OCI-LY7 (cell line): ENCODE results near the gene PAWR. TPM values are rescaled to one million over a fixed set of nuclear protein-coding genes. Genes with fewer than 3 reads are reported as not detected.

Experiments used
- BruUV-seq: library from RNA; stranded (reverse); fragments of 400-500 nt; replicated peaks from 2 replicates; lab custom pipeline; 2021; lab: Mats Ljungman, UMichigan
- CTCF ChIA-PET: fragments of 300-600 bp; sonication (Branson Sonifier 250); formaldehyde crosslinking; loops from one replicate; lab custom pipeline; 2022; ENCODE audit warnings: antibody characterized with exemption; ENCODE audit not compliant: unreplicated experiment; lab: Charles Lee
- POLR2A ChIA-PET: fragments of 300-600 bp; sonication (Branson Sonifier 250); formaldehyde crosslinking; loops from one replicate; lab custom pipeline; 2022; ENCODE audit warnings: antibody characterized with exemption; lab: Charles Lee
- DNase-seq: peaks from one replicate; pipeline ENCODE4 v3.0.0-alpha.2; 2015; ENCODE audit warnings: low spot score
- H2AFZ ChIP-seq: fragments of 200-600 bp; sonication (generic), shearing (Covaris generic); 2 replicates; pipeline ENCODE4 v1.6.1; 2014; ENCODE audit warnings: mild to moderate bottlenecking, antibody characterized with exemption, low read length, moderate library complexity
- H3K27ac ChIP-seq: fragments of 200-600 bp; sonication (generic); 2 replicates; pipeline ENCODE4 v1.5.1; 2014; ENCODE audit warnings: mixed run types, low read depth, mild to moderate bottlenecking, moderate library complexity, low read length, inconsistent platforms; ENCODE audit not compliant: poor library complexity, severe bottlenecking
- H3K36me3 ChIP-seq: fragments of 200-600 bp; sonication (generic); 2 replicates; pipeline ENCODE4 v1.6.1; 2014; ENCODE audit warnings: mild to moderate bottlenecking, antibody characterized with exemption, low read length, moderate library complexity, mixed read lengths; ENCODE audit not compliant: insufficient read depth
- H3K4me1 ChIP-seq: fragments of 200-600 bp; sonication (generic); 2 replicates; pipeline ENCODE4 v1.5.1; 2014; ENCODE audit warnings: mild to moderate bottlenecking, low read length; ENCODE audit not compliant: insufficient read depth, poor library complexity, severe bottlenecking
- H3K4me2 ChIP-seq: fragments of 200-600 bp; sonication (generic); 2 replicates; pipeline ENCODE4 v1.6.1; 2014; ENCODE audit warnings: mild to moderate bottlenecking, low read length
- H3K4me3 ChIP-seq: fragments of 200-600 bp; sonication (generic); 2 replicates; pipeline ENCODE4 v1.5.1; 2014; ENCODE audit warnings: mild to moderate bottlenecking, low read depth, low read length; ENCODE audit not compliant: poor library complexity, severe bottlenecking
- H3K79me2 ChIP-seq: fragments of 200-600 bp; sonication (generic); 2 replicates; pipeline ENCODE4 v1.6.1; 2016; ENCODE audit warnings: low read depth, mild to moderate bottlenecking, low read length, moderate library complexity, mixed read lengths; ENCODE audit not compliant: insufficient read depth
- H3K9me2 ChIP-seq: fragments of 200-600 bp; sonication (generic); 2 replicates; pipeline ENCODE4 v1.6.1; 2016; ENCODE audit warnings: mild to moderate bottlenecking, low read length, mixed read lengths; ENCODE audit not compliant: insufficient read depth
- H3K9me3 ChIP-seq: fragments of 200-600 bp; sonication (generic); 2 replicates; pipeline ENCODE4 v1.6.1; 2014; ENCODE audit warnings: mild to moderate bottlenecking, mixed run types, low read length, mixed read lengths
- H4K20me1 ChIP-seq: fragments of 200-600 bp; sonication (generic); 2 replicates; pipeline ENCODE4 v1.6.1; 2014; ENCODE audit warnings: mild to moderate bottlenecking, antibody characterized with exemption, low read length, moderate library complexity, mixed read lengths; ENCODE audit not compliant: insufficient read depth
- CTCF ChIP-seq: fragments of 200-600 bp; sonication (generic); conservative IDR thresholded peaks from 2 replicates; pipeline ENCODE4 v1.5.1; 2014; ENCODE audit warnings: mild to moderate bottlenecking, antibody characterized with exemption, low read length, moderate library complexity, mixed read lengths
- EZH2phosphoT487 ChIP-seq: fragments of 200-600 bp; sonication (generic); IDR thresholded peaks from 2 replicates; pipeline ENCODE4 v1.6.1; 2018; ENCODE audit warnings: low read depth, borderline replicate concordance, mild to moderate bottlenecking, mixed run types, antibody characterized with exemption, low read length, moderate library complexity, mixed read lengths
- intact Hi-C: fragments of 100-400 bp; cut with micrococcal nuclease; formaldehyde crosslinking; loops from one replicate; pipeline ENCODE4 v1.10.0; 2022; ENCODE audit not compliant: unreplicated experiment
- total RNA-seq, 2 experiments: library from RNA; depleted of rRNA in 1 of 2; stranded (reverse); fragments of >200 nt in 1 of 2; shearing (Covaris generic) in 1 of 2; gene quantifications; 2 replicates each; pipeline ENCODE4 v1.2.3, GENCODE V29; 2014 to 2022

The PAWR gene
- total RNA-seq, 2 experiments from 2014 or later, result 107 to 186 TPM

GRCh38 chr12:79601908-79602307, 88.9 kb downstream of the PAWR start:
- H3K4me1 ChIP-seq, result no peaks in the 10 kb centered on the region
- H3K4me3 ChIP-seq, result no peak overlapping the region
- H3K27ac ChIP-seq, result no peak overlapping the region
- POLR2A ChIA-PET, result interaction anchor here (0.6 to 1.3 kb wide), 3 partner anchors 9 to 49 kb away, joined by 3 to 5 read pairs (median 4); no protein-coding TSS in a partner anchor
- H3K4me2 ChIP-seq, result no peak overlapping the region
- CTCF ChIA-PET, result no interaction called here
- H3K36me3 ChIP-seq, result peaks cover 25% of the 10 kb centered on the region
- DNase-seq, result no peak
- no TSS peak for BruUV-seq
- no peaks in the 10 kb centered on the region; the same call in 1 of the 2 replicates for H4K20me1 ChIP-seq
- intact Hi-C loops, result no loop called here
- H2AFZ ChIP-seq, result no peak overlapping the region
- H3K79me2 ChIP-seq, result no peaks in the 10 kb centered on the region; the same call in 1 of the 2 replicates
- TF ChIP-seq EZH2phosphoT487, result no peak
- TF ChIP-seq CTCF, result no peak
- H3K9me3 ChIP-seq, result no peaks in the 10 kb centered on the region
- no peaks in the 10 kb centered on the region for H3K9me2 ChIP-seq

DNA sequence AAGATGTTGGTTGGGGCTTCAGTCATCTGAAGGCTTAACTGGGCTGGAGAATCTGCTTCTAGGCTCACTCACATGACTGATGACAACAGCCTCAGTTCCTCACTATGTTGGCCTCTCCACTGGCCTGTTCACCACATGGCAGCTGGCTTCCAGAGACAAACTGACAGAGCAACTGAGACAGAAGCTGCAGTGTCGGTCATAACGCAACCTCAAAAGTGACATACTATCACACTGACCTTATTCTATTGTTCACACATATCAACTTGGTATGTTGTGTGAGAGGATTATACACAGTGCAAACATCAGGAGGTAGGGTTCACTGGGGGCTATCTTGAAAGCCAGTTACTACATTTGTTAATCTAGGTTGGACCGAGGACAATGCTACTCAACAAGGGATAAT, 92.9 kb downstream of the PAWR start:
- H3K27ac ChIP-seq, result no peak overlapping the region
- no peaks in the 10 kb centered on the region for H3K9me3 ChIP-seq
- no peaks in the 10 kb centered on the region for H4K20me1 ChIP-seq
- no peaks in the 10 kb centered on the region for H3K79me2 ChIP-seq
- H3K36me3 ChIP-seq, result peaks cover 22% of the 10 kb centered on the region
- CTCF ChIA-PET, result no interaction called here
- H3K4me3 ChIP-seq, result no peak overlapping the region
- DNase-seq, result no peak
- no peak for TF ChIP-seq CTCF
- TF ChIP-seq EZH2phosphoT487, result no peak
- BruUV-seq, result no TSS peak
- H2AFZ ChIP-seq, result no peak overlapping the region
- no peak overlapping the region for H3K4me2 ChIP-seq
- intact Hi-C loops, result no loop called here
- H3K9me2 ChIP-seq, result no peaks in the 10 kb centered on the region
- H3K4me1 ChIP-seq, result no peaks in the 10 kb centered on the region
- POLR2A ChIA-PET, result no interaction called here

DNA sequence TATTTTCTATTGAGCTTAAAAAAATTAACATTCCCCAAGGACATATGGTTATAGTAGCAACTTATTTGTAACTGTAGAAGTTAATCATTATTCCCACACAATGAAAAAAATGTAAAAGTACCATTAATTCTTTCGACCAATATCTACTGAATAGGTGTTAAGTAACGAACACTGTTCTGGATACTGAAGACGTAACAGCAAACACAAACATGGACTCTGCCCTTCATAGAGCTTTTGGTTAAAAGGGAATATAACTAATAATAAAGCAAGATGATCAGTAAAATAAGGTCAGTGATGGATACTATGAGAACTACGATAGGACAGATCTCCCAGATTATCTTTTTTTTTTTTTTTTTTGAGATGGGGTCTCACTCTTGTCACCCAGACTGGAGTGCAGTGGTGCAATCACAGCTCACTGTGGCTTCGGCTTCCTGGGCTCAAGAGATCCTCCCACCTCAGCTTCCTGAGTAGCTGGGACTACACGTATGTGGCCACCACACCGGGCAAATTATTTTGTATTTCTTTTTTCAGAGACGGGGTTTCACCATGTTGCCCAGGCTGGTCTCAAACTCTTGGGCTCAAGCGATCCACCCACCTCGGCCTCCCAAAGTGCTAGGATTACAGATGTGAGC, 93.9 kb downstream of the PAWR start:
- Histone ChIP-seq H3K4me2 (no peak overlapping the region), H3K36me3 (peaks cover 25% of the 10 kb centered on the region), H4K20me1 (no peaks in the 10 kb centered on the region), H3K9me3 (no peaks in the 10 kb centered on the region), H3K27ac (no peak overlapping the region), H3K79me2 (no peaks in the 10 kb centered on the region), H3K9me2 (no peaks in the 10 kb centered on the region), H3K4me3 (no peak overlapping the region), H2AFZ (no peak overlapping the region), H3K4me1 (no peaks in the 10 kb centered on the region)
- BruUV-seq, result no TSS peak
- POLR2A ChIA-PET, result interaction anchor here (0.6 to 1.3 kb wide), 2 partner anchors 75 to 467 kb away, joined by 3 read pairs; no protein-coding TSS in a partner anchor
- no peak for TF ChIP-seq EZH2phosphoT487
- no peak for TF ChIP-seq CTCF
- intact Hi-C loops, result no loop called here
- CTCF ChIA-PET, result no interaction called here
- DNase-seq, result no peak
